Sigmoid colon (tissue), 4 donors: ENCODE measurements around the gene CDS1.

Experiments
- CTCF ChIP-seq, 4 experiments: fragments of 450-650 bp in 3 of 4; fragments of 200-600 bp in 1 of 4; IDR thresholded peaks; one replicate each; pipeline ENCODE4 v1.5.1; 2016 to 2019; ENCODE audit warnings: antibody characterized with exemption in 4 of 4, mild to moderate bottlenecking in 3 of 4, moderate library complexity in 2 of 4
- POLR2A ChIP-seq, 2 donors: fragments of 450-650 bp; IDR thresholded peaks; one replicate each; pipeline ENCODE4 v1.6.1; 2016; ENCODE audit warnings: antibody characterized with exemption in 2 of 2, mild to moderate bottlenecking in 2 of 2, moderate library complexity in 2 of 2
- POLR2AphosphoS5 ChIP-seq, 4 donors: sonication (generic); formaldehyde crosslinking; IDR thresholded peaks; one replicate each; pipeline ENCODE4 v1.6.1; 2017; ENCODE audit warnings: antibody characterized with exemption in 4 of 4

GRCh38 chr4:84690481-84690880 is 107.6 kb downstream of the CDS1 start:
- TF ChIP-seq POLR2AphosphoS5 (IDR thresholded peaks at IDR 0.05) (no peak), CTCF (IDR thresholded peaks at IDR 0.05) (no peak), POLR2A (IDR thresholded peaks at IDR 0.05) (no peak)
